Esophagus muscularis mucosa (tissue), 4 donors: ENCODE results near the gene CXXC5. TPM values are rescaled to one million over a fixed set of nuclear protein-coding genes. Genes with fewer than 3 reads are reported as not detected.
A peak's percentile ranks its signal among the peaks of the same experiment; 100 is the strongest.

Experiments
- DNase-seq: peaks from one replicate; pipeline ENCODE4 v3.0.0-alpha.2; 2017; ENCODE audit errors: extremely low spot score
- H3K27ac ChIP-seq, 4 donors: fragments of 200-600 bp; sonication (generic); replicated peaks in 1 of 4; 1 replicate in 3 of 4; 2 replicates in 1 of 4; pipeline ENCODE4 v1.5.1; 2016 to 2019; ENCODE audit warnings: mild to moderate bottlenecking in 1 of 4
- H3K27me3 ChIP-seq, 4 donors: fragments of 200-600 bp; sonication (generic); one replicate each; pipeline versions ENCODE4 v1.5.1 to v1.6.0; 2016 to 2019
- H3K36me3 ChIP-seq, 4 donors: fragments of 200-600 bp; sonication (generic); one replicate each; pipeline ENCODE4 v1.5.1; 2016 to 2019
- H3K4me1 ChIP-seq, 4 donors: fragments of 200-600 bp; sonication (generic); one replicate each; pipeline ENCODE4 v1.5.1; 2016 to 2019
- H3K4me3 ChIP-seq, 4 donors: fragments of 200-600 bp; sonication (generic); 1 replicate in 2 of 4; 2 replicates in 2 of 4; pipeline ENCODE4 v1.5.1; 2016 to 2019; ENCODE audit warnings: mild to moderate bottlenecking in 4 of 4, moderate library complexity in 1 of 4
- H3K9me3 ChIP-seq, 4 donors: fragments of 200-600 bp; sonication (generic); 1 replicate in 3 of 4; 2 replicates in 1 of 4; pipeline ENCODE4 v1.5.1; 2016 to 2019
- CTCF ChIP-seq, 3 experiments: fragments of 200-600 bp in 2 of 3; fragments of 450-650 bp in 1 of 3; sonication (generic) in 2 of 3; IDR thresholded peaks; one replicate each; pipeline ENCODE4 v1.5.1; 2017 to 2019; ENCODE audit warnings: antibody characterized with exemption in 3 of 3, mild to moderate bottlenecking in 2 of 3, moderate library complexity in 1 of 3
- EP300 ChIP-seq: sonication (generic); formaldehyde crosslinking; IDR thresholded peaks from one replicate; pipeline ENCODE4 v1.6.1; 2017; ENCODE audit warnings: antibody characterized with exemption
- POLR2A ChIP-seq: fragments of 450-650 bp; IDR thresholded peaks from one replicate; pipeline ENCODE4 v1.6.1; 2017; ENCODE audit warnings: antibody characterized with exemption, moderate library complexity, mild to moderate bottlenecking, low read depth
- POLR2AphosphoS5 ChIP-seq, 2 donors: sonication (generic); formaldehyde crosslinking; IDR thresholded peaks; one replicate each; pipeline ENCODE4 v1.6.1; 2017; ENCODE audit warnings: antibody characterized with exemption in 2 of 2
- WGBS: methylation state at CpG from one replicate; pipeline ENCODE4 v1.1.5; 2018; 5-methylcytosine and 5-hydroxymethylcytosine counted together
- intact Hi-C: fragments of 100-400 bp; cut with DNase I; formaldehyde crosslinking; loops from one replicate; pipeline ENCODE4 v1.15.1; 2023
- total RNA-seq, 4 donors: library from RNA; depleted of rRNA; stranded (reverse); fragments of >200 nt; gene quantifications; one replicate each; pipeline versions ENCODE4 v1.1.0 to v1.2.1, GENCODE V29; 2016

CXXC5 gene
- total RNA-seq, 4 donors from 2014 or later, result 22.0 to 32.4 (median 27.8) TPM

GRCh38 chr5:139695178-139695573, 47.0 kb downstream of the CXXC5 start:
- 96% methylated on average over 2 of the region's 2 CpGs for WGBS
- intact Hi-C loops, result loop anchor here (5.0 kb wide), 1 partner anchor 72 kb away; no protein-coding TSS in a partner anchor
- no peak overlapping the region for H3K27ac ChIP-seq
- no peaks in the 10 kb centered on the region for H3K36me3 ChIP-seq
- no peaks in the 10 kb centered on the region for H3K27me3 ChIP-seq
- H3K4me1 ChIP-seq, result peaks cover 49 to 52% (median 51%) of the 10 kb centered on the region in 4 donors
- no peak overlapping the region for H3K4me3 ChIP-seq
- no peaks in the 10 kb centered on the region for H3K9me3 ChIP-seq
- DNase-seq, result no peak
- TF ChIP-seq POLR2AphosphoS5 (IDR thresholded peaks at IDR 0.05), result no peak
- TF ChIP-seq POLR2A, result no peak
- TF ChIP-seq EP300, result no peak
- no peak for TF ChIP-seq CTCF (IDR thresholded peaks at IDR 0.05)

- H3K27me3 ChIP-seq, result no peaks in the 10 kb centered on the region
- H3K27ac ChIP-seq, result peak overlapping the region; percentile 87 to 91 (median 90)
- 59% methylated on average over 21 of the region's 21 CpGs for WGBS
- TF ChIP-seq POLR2A, result no peak
- no peak for TF ChIP-seq POLR2AphosphoS5 (IDR thresholded peaks at IDR 0.05)
- no peak for TF ChIP-seq EP300
- no peak for TF ChIP-seq CTCF (IDR thresholded peaks at IDR 0.05)
- intact Hi-C loops, result loop anchor here (5.0 kb wide), 1 partner anchor 71 kb away; no protein-coding TSS in a partner anchor
- H3K4me3 ChIP-seq, result peak overlapping the region; percentile 56 to 60 (median 58)
- DNase-seq, result no peak
- H3K9me3 ChIP-seq, result no peaks in the 10 kb centered on the region
- no peaks in the 10 kb centered on the region for H3K36me3 ChIP-seq
- H3K4me1 ChIP-seq, result peaks cover 41 to 52% (median 45%) of the 10 kb centered on the region in 4 donors
Observed at GRCh38 chr5:139696167-139696893, 48.2 kb downstream of the CXXC5 start.

GRCh38 chr5:139696894-139697658, 48.9 kb downstream of the CXXC5 start:
- peak; percentile 94 for DNase-seq
- peaks cover 41 to 53% (median 47%) of the 10 kb centered on the region in 4 donors for H3K4me1 ChIP-seq
- H3K27me3 ChIP-seq, result no peaks in the 10 kb centered on the region
- intact Hi-C loops, result loop anchor here (5.0 kb wide), 1 partner anchor 70 kb away; no protein-coding TSS in a partner anchor
- WGBS, result 0% methylated on average over 14 of the region's 55 CpGs
- H3K27ac ChIP-seq, result peak overlapping the region; percentile 87 to 91 (median 90)
- H3K9me3 ChIP-seq, result no peaks in the 10 kb centered on the region
- TF ChIP-seq POLR2AphosphoS5 (IDR thresholded peaks at IDR 0.05) (peak; percentile 30 to 63), EP300 (no peak)
- no peaks in the 10 kb centered on the region for H3K36me3 ChIP-seq
- peak overlapping the region; percentile 56 to 60 (median 58) for H3K4me3 ChIP-seq

- H3K36me3 ChIP-seq, result no peaks in the 10 kb centered on the region
- peak overlapping the region; percentile 87 to 91 (median 90) for H3K27ac ChIP-seq
- TF ChIP-seq EP300 (no peak), CTCF (IDR thresholded peaks at IDR 0.05) (no peak), POLR2AphosphoS5 (IDR thresholded peaks at IDR 0.05) (peak; percentile 27 to 47)
- no peak overlapping the region for H3K4me3 ChIP-seq
- no peaks in the 10 kb centered on the region for H3K27me3 ChIP-seq
- intact Hi-C loops, result loop anchor here (5.0 kb wide), 1 partner anchor 69 kb away; no protein-coding TSS in a partner anchor
- H3K9me3 ChIP-seq, result no peaks in the 10 kb centered on the region
- DNase-seq, result no peak
- WGBS, result 22% methylated on average over 10 of the region's 13 CpGs
- peaks cover 32 to 43% (median 39%) of the 10 kb centered on the region in 4 donors for H3K4me1 ChIP-seq
Observed at GRCh38 chr5:139698490-139699146, 50.5 kb downstream of the CXXC5 start.
